Measurements from ENCODE around the gene CEL. TPM values are rescaled to one million over a fixed set of nuclear protein-coding genes. Genes with fewer than 3 reads are reported as not detected.

CEL gene
- total RNA-seq, 2 donors from 2014 or later: 8,438 to 9,209 TPM

GRCh38 chr9:133051966-133052539 lies 9.7 kb upstream of the CEL start:
- peaks cover 0 to 4% of the 10 kb centered on the region in 2 donors for H3K36me3 ChIP-seq (replicated peaks in 1 of 2; ENCODE audit: insufficient read depth in 1 of 2, low read depth in 2 of 2)
- peak overlapping the region; percentile 81 to 93 (median 86) for H3K27ac ChIP-seq
- intact Hi-C loops (cut with DNase I): no loop called here

GRCh38 chr9:133054194-133054890 lies 7.4 kb upstream of the CEL start:
- no peaks in the 10 kb centered on the region for H3K27me3 ChIP-seq
- H3K9me3 ChIP-seq: no peaks in the 10 kb centered on the region
- H3K4me3 ChIP-seq: no peak overlapping the region
- H3K4me1 ChIP-seq: peaks cover 100% of the 10 kb centered on the region
- WGBS, 2 donors: 0 to 42% methylated on average over 4 to 24 of the region's 24 CpGs
- peak; percentile 60 to 82 (median 78) for DNase-seq
- peak overlapping the region; percentile 85 to 98 (median 88) for H3K27ac ChIP-seq
- TF ChIP-seq POLR2A (IDR thresholded peaks at IDR 0.05) (no peak), CTCF (IDR thresholded peaks at IDR 0.05) (no peak)
- peaks cover 0 to 4% of the 10 kb centered on the region in 2 donors for H3K36me3 ChIP-seq (replicated peaks in 1 of 2; ENCODE audit: insufficient read depth in 1 of 2, low read depth in 2 of 2)
- peak; percentile 7 for ATAC-seq
- intact Hi-C loops (cut with DNase I): no loop called here

More at GRCh38 chr9:133051966-133052539, 9.7 kb upstream of the CEL start:
- no peak overlapping the region for H3K4me3 ChIP-seq
- TF ChIP-seq POLR2A (IDR thresholded peaks at IDR 0.05) (no peak), CTCF (IDR thresholded peaks at IDR 0.05) (no peak)
- H3K9me3 ChIP-seq: no peaks in the 10 kb centered on the region
- DNase-seq (no peak), ATAC-seq (no peak)
- H3K4me1 ChIP-seq: peaks cover 96% of the 10 kb centered on the region
- H3K27me3 ChIP-seq: no peaks in the 10 kb centered on the region
- WGBS, 2 donors: 62 to 72% methylated on average over 8 to 9 of the region's 9 CpGs

GRCh38 chr9:133054966-133055365 lies 6.8 kb upstream of the CEL start:
- Histone ChIP-seq H3K4me3 (no peak overlapping the region), H3K36me3 (replicated peaks in 1 of 2; ENCODE audit: insufficient read depth in 1 of 2, low read depth in 2 of 2) (peaks cover 0 to 4% of the 10 kb centered on the region in 2 donors), H3K27ac (peak overlapping the region; percentile 85 to 98 (median 88)), H3K9me3 (no peaks in the 10 kb centered on the region), H3K27me3 (no peaks in the 10 kb centered on the region), H3K4me1 (peaks cover 100% of the 10 kb centered on the region)
- DNase-seq (peak; percentile 88 to 96 (median 94)), ATAC-seq (peak; percentile 70)
- 25 to 33% methylated on average over 4 to 16 of the region's 16 CpGs for WGBS, 2 donors
- peak in 2 of 3 donors; percentile 46 to 48 for TF ChIP-seq POLR2A (IDR thresholded peaks at IDR 0.05)
- no peak for TF ChIP-seq CTCF (IDR thresholded peaks at IDR 0.05)
- intact Hi-C loops (cut with DNase I): no loop called here

- whole genome bisulfite sequencing, 2 donors: 88 to 91% methylated on average over 14 to 17 of the region's 17 CpGs
- no peak for ATAC-seq
- Histone ChIP-seq H3K4me1 (peaks cover 100% of the 10 kb centered on the region), H3K4me3 (no peak overlapping the region), H3K9me3 (no peaks in the 10 kb centered on the region), H3K27ac (peak overlapping the region; percentile 85 to 98 (median 88)), H3K27me3 (no peaks in the 10 kb centered on the region), H3K36me3 (replicated peaks in 1 of 2; ENCODE audit: insufficient read depth in 1 of 2, low read depth in 2 of 2) (peaks cover 0 to 4% of the 10 kb centered on the region in 2 donors)
- intact Hi-C loops (cut with DNase I): no loop called here
- DNase-seq: no peak
- TF ChIP-seq CTCF (IDR thresholded peaks at IDR 0.05) (no peak), POLR2A (IDR thresholded peaks at IDR 0.05) (no peak)
Measured at GRCh38 chr9:133055788-133056420, 5.9 kb upstream of the CEL start.
